Loucy (cell line): ENCODE measurements around the gene CAMK2N1.

Source experiments
- H2AFZ ChIP-seq: fragments of 200-600 bp; sonication (generic); 2 replicates; pipeline ENCODE4 v1.6.0; 2016; ENCODE audit warnings: antibody characterized with exemption, mild to moderate bottlenecking, low read length, moderate library complexity
- H3F3A ChIP-seq: fragments of 200-600 bp; 2 replicates; pipeline ENCODE4 v1.6.0; 2016; ENCODE audit warnings: antibody characterized with exemption, low read depth, mild to moderate bottlenecking
- H3K27me3 ChIP-seq: fragments of 200-600 bp; sonication (generic); 2 replicates; pipeline ENCODE4 v1.6.1; 2014; ENCODE audit warnings: low read length, mild to moderate bottlenecking; ENCODE audit not compliant: insufficient read depth, poor library complexity, severe bottlenecking
- H3K36me3 ChIP-seq: fragments of 200-600 bp; sonication (generic); 2 replicates; pipeline ENCODE4 v1.6.1; 2016; ENCODE audit warnings: low read length; ENCODE audit not compliant: insufficient read depth
- H3K4me1 ChIP-seq: fragments of 200-600 bp; sonication (generic); 2 replicates; pipeline ENCODE4 v1.5.1; 2014; ENCODE audit warnings: low read length, mild to moderate bottlenecking; ENCODE audit not compliant: insufficient read depth, poor library complexity, severe bottlenecking
- H3K4me2 ChIP-seq: fragments of 200-600 bp; sonication (generic); 2 replicates; pipeline ENCODE4 v1.6.0; 2014; ENCODE audit warnings: antibody characterized with exemption, low read length, low read depth, mild to moderate bottlenecking; ENCODE audit not compliant: poor library complexity, severe bottlenecking
- H3K4me3 ChIP-seq: fragments of 200-600 bp; sonication (generic); 2 replicates; pipeline ENCODE4 v1.5.1; 2014; ENCODE audit warnings: low read length, mild to moderate bottlenecking, mixed read lengths; ENCODE audit not compliant: poor library complexity, severe bottlenecking
- H3K79me2 ChIP-seq: fragments of 200-600 bp; sonication (generic); 2 replicates; pipeline ENCODE4 v1.6.1; 2014; ENCODE audit warnings: low read length; ENCODE audit not compliant: insufficient read depth
- H3K9ac ChIP-seq: fragments of 200-600 bp; sonication (generic); 2 replicates; pipeline ENCODE4 v1.6.0; 2014; ENCODE audit warnings: mild to moderate bottlenecking, low read depth, low read length, moderate library complexity; ENCODE audit not compliant: poor library complexity, severe bottlenecking
- H3K9me2 ChIP-seq: fragments of 200-600 bp; sonication (generic); replicated peaks from 2 replicates; pipeline ENCODE4 v1.6.1; 2016; ENCODE audit warnings: low read depth, low read length, mixed read lengths
- H3K9me3 ChIP-seq: fragments of 200-600 bp; sonication (generic); 2 replicates; pipeline ENCODE4 v1.6.1; 2014; ENCODE audit warnings: mild to moderate bottlenecking, antibody characterized with exemption, low read length, low read depth; ENCODE audit not compliant: insufficient read depth
- H4K20me1 ChIP-seq: fragments of 200-600 bp; sonication (generic); 2 replicates; pipeline ENCODE4 v1.6.0; 2014; ENCODE audit warnings: antibody characterized with exemption, low read length, mild to moderate bottlenecking; ENCODE audit not compliant: insufficient read depth, poor library complexity, severe bottlenecking
- EZH2phosphoT487 ChIP-seq: fragments of 200-600 bp; IDR thresholded peaks from 2 replicates; pipeline ENCODE4 v1.6.1; 2018; ENCODE audit warnings: antibody characterized with exemption, mild to moderate bottlenecking, moderate library complexity, borderline replicate concordance
- TF ChIP-seq, protein P1 (sequence below): fragments of 200-600 bp; sonication (generic); conservative IDR thresholded peaks from 2 replicates; pipeline ENCODE4 v1.5.1; 2014; ENCODE audit warnings: mild to moderate bottlenecking, antibody characterized with exemption, low read length

The CAMK2N1 gene

DNA sequence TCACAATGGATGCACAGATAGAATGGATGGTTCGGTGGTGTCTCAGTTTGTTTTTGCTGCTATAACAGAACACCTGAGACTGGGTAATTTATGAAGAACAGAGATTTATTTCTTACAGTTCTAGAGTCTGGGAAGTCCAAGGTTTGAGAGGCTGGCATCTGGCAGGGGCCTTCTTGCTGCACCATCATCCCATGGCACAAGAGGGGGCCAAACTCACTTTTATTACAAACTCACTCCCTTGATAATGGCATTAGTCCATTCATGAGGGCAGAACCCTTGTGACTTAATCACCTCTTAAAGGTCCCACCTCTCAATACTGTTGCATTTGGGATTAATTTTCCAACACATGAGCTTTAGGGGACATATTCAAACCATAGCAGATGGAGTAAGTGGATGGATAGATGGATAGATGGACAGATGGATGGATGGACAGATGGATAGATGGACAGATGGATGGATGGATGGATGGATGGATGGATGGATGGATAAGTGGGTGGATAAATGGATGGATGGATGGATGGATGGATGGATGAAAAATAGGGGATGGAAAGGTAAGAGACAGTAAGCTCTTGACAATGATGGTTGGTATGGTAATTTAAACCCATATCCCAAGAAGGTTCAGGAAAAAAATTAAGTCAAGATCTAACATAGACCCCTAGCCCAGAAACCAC is 16.5 kb downstream of the CAMK2N1 start:
- no peaks in the 10 kb centered on the region for H3K36me3 ChIP-seq
- H2AFZ ChIP-seq, result no peak overlapping the region
- H3K9ac ChIP-seq, result no peak overlapping the region
- no peak for TF ChIP-seq EZH2phosphoT487
- TF ChIP-seq, protein P1, sequence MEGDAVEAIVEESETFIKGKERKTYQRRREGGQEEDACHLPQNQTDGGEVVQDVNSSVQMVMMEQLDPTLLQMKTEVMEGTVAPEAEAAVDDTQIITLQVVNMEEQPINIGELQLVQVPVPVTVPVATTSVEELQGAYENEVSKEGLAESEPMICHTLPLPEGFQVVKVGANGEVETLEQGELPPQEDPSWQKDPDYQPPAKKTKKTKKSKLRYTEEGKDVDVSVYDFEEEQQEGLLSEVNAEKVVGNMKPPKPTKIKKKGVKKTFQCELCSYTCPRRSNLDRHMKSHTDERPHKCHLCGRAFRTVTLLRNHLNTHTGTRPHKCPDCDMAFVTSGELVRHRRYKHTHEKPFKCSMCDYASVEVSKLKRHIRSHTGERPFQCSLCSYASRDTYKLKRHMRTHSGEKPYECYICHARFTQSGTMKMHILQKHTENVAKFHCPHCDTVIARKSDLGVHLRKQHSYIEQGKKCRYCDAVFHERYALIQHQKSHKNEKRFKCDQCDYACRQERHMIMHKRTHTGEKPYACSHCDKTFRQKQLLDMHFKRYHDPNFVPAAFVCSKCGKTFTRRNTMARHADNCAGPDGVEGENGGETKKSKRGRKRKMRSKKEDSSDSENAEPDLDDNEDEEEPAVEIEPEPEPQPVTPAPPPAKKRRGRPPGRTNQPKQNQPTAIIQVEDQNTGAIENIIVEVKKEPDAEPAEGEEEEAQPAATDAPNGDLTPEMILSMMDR, result peak; percentile 51
- H3K79me2 ChIP-seq, result no peaks in the 10 kb centered on the region
- H3K4me2 ChIP-seq, result no peak overlapping the region
- no peaks in the 10 kb centered on the region for H3F3A ChIP-seq
- H3K27me3 ChIP-seq, result no peaks in the 10 kb centered on the region
- no peaks in the 10 kb centered on the region for H4K20me1 ChIP-seq
- H3K4me3 ChIP-seq, result no peak overlapping the region
- H3K4me1 ChIP-seq, result no peaks in the 10 kb centered on the region
- H3K9me2 ChIP-seq, result no peaks in the 10 kb centered on the region
- no peaks in the 10 kb centered on the region for H3K9me3 ChIP-seq

DNA sequence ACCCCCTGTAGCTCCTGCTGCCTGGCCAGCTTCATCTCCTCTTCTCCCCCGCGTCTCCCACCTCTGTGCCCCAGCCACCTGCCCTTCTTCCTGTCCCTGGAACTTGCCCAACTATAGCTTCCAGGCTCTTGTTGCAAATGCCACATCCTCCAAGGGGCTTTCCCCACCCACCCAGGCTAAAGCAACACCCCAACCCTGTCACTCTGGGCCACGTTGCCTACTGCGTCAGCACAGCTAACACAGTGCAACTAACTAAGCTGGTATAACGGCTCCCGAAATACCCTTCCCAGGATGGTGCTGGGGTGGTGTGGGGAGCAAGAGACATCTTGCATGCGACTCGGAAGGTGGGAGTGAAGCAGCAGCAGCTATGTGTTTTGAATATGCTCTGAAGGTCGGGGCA is 19.7 kb downstream of the CAMK2N1 start:
- no peaks in the 10 kb centered on the region for H3K79me2 ChIP-seq
- H3F3A ChIP-seq, result no peaks in the 10 kb centered on the region
- no peaks in the 10 kb centered on the region for H3K9me2 ChIP-seq
- H4K20me1 ChIP-seq, result no peaks in the 10 kb centered on the region
- no peak overlapping the region for H2AFZ ChIP-seq
- no peaks in the 10 kb centered on the region for H3K9me3 ChIP-seq
- no peaks in the 10 kb centered on the region for H3K4me1 ChIP-seq
- no peak overlapping the region for H3K9ac ChIP-seq
- no peaks in the 10 kb centered on the region for H3K27me3 ChIP-seq
- H3K4me2 ChIP-seq, result no peak overlapping the region
- no peaks in the 10 kb centered on the region for H3K36me3 ChIP-seq
- H3K4me3 ChIP-seq, result no peak overlapping the region
- TF ChIP-seq EZH2phosphoT487, result no peak
- TF ChIP-seq, protein P1, result no peak

DNA sequence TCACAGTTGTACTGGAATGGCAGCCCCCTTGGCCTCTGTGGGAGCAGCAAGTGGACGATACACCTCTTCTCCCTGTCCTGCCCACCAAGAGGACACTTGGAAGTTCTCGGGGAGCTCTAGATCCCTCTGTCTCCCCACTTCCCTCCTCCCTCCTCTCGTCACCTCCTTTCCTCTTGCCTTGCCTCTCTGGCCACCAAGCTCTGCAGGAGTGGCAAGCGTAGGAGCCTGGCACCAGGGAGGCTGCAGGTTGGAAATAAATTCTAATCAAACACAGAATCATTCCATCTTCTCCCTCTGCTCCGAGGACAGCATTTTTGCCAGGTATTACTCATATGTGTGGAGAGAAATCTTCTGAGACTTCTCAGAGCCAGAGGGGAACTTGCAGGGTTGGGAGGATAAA is 20.8 kb downstream of the CAMK2N1 start:
- Histone ChIP-seq H3K79me2 (no peaks in the 10 kb centered on the region), H3K9me2 (no peaks in the 10 kb centered on the region), H4K20me1 (no peaks in the 10 kb centered on the region), H3K9ac (no peak overlapping the region), H3K36me3 (no peaks in the 10 kb centered on the region), H3K4me2 (no peak overlapping the region), H2AFZ (no peak overlapping the region), H3K4me3 (no peak overlapping the region), H3K27me3 (no peaks in the 10 kb centered on the region), H3K9me3 (no peaks in the 10 kb centered on the region), H3K4me1 (no peaks in the 10 kb centered on the region), H3F3A (no peaks in the 10 kb centered on the region)
- TF ChIP-seq, protein P1, result no peak
- no peak for TF ChIP-seq EZH2phosphoT487
